Activated CD4-positive, alpha-beta memory T cell treated with anti-CD3 and anti-CD28 coated beads, Interleukin-2, amount 10 ng/mL, durations not matched to agents 7 days and 5 days (primary cell): Measurements from ENCODE around the gene SENP3. TPM values are rescaled to one million over a fixed set of nuclear protein-coding genes. Genes with fewer than 3 reads are reported as not detected.

Experiments
- CTCF ChIA-PET: fragments of 350-600 bp; sonication (Branson Sonifier 250); formaldehyde crosslinking; loops from one replicate; lab custom pipeline; 2021; ENCODE audit warnings: antibody characterized with exemption, inconsistent platforms; lab: Charles Lee
- POLR2A ChIA-PET: fragments of 350-600 bp; sonication (Branson Sonifier 250); formaldehyde crosslinking; loops from one replicate; lab custom pipeline; 2021; ENCODE audit warnings: antibody characterized with exemption; lab: Charles Lee
- DNase-seq: peaks from one replicate; pipeline ENCODE4 v3.0.0-alpha.2; 2020
- H3K27ac Mint-ChIP-seq: one replicate; pipeline ENCODE4 v1.8.0; 2021; ENCODE audit warnings: mild to moderate bottlenecking, mixed read lengths
- H3K27me3 Mint-ChIP-seq: one replicate; pipeline ENCODE4 v1.8.0; 2021; ENCODE audit warnings: mixed read lengths
- H3K36me3 Mint-ChIP-seq: one replicate; pipeline ENCODE4 v1.8.0; 2021; ENCODE audit warnings: low read depth, mixed read lengths
- H3K4me1 Mint-ChIP-seq: one replicate; pipeline ENCODE4 v1.8.0; 2021; ENCODE audit warnings: mixed read lengths
- H3K4me3 Mint-ChIP-seq: one replicate; pipeline ENCODE4 v1.8.0; 2021; ENCODE audit warnings: mild to moderate bottlenecking, mixed read lengths
- H3K9me3 Mint-ChIP-seq: one replicate; pipeline ENCODE4 v1.8.0; 2021; ENCODE audit warnings: mixed read lengths
- total RNA-seq, 2 experiments: library from RNA; stranded (reverse); gene quantifications; one replicate each; pipeline ENCODE4 v1.2.3, GENCODE V29; 2021

The SENP3 gene
- total RNA-seq, 2 experiments from 2014 or later = 37.6 to 39.9 TPM

GRCh38 chr17:7579834-7580603 lies 18.3 kb downstream of the SENP3 start:
- CTCF ChIA-PET = interaction anchor here (1.2 to 2.3 kb wide), 5 partner anchors 9 to 107 kb away, joined by 3 to 11 read pairs (median 5); partner anchors contain the start of genes FXR2, SENP3, SOX15 and TP53
- no peaks in the 10 kb centered on the region for H3K27me3 Mint-ChIP-seq
- H3K36me3 Mint-ChIP-seq = peaks cover 66% of the 10 kb centered on the region
- peak overlapping the region; percentile 68 for H3K4me3 Mint-ChIP-seq
- no peaks in the 10 kb centered on the region for H3K9me3 Mint-ChIP-seq
- H3K27ac Mint-ChIP-seq = peak overlapping the region; percentile 92
- POLR2A ChIA-PET = interaction anchor here (0.7 to 8.7 kb wide), 11 partner anchors 7 to 244 kb away, joined by 3 to 169 read pairs (median 4); partner anchors contain the start of genes ACAP1, POLR2A, SENP3 and SOX15
- DNase-seq = no peak
- peaks cover 86% of the 10 kb centered on the region for H3K4me1 Mint-ChIP-seq

- ChIA-PET POLR2A (interaction anchor here (0.9 to 8.7 kb wide), 6 partner anchors 8 to 105 kb away, joined by 3 to 169 read pairs (median 10); partner anchors contain the start of genes POLR2A, SENP3, SOX15 and TP53), CTCF (interaction anchor here (1.2 to 2.3 kb wide), 5 partner anchors 9 to 106 kb away, joined by 3 to 11 read pairs (median 5); partner anchors contain the start of genes FXR2, SENP3, SOX15 and TP53)
- Mint-ChIP-seq H3K36me3 (peaks cover 62% of the 10 kb centered on the region), H3K9me3 (no peaks in the 10 kb centered on the region), H3K27me3 (no peaks in the 10 kb centered on the region), H3K4me1 (peaks cover 86% of the 10 kb centered on the region), H3K4me3 (peak overlapping the region; percentile 52), H3K27ac (peak overlapping the region; percentile 92)
- DNase-seq = no peak
These were observed 19.2 kb downstream of the SENP3 start for GRCh38 chr17:7580604-7581575.

GRCh38 chr17:7582396-7583252 lies 20.9 kb downstream of the SENP3 start:
- POLR2A ChIA-PET = interaction anchor here (0.9 to 8.7 kb wide), 18 partner anchors 10 to 574 kb away, joined by 3 to 169 read pairs (median 11); partner anchors contain the start of genes ACADVL, ACAP1, DLG4 and FXR2
- Mint-ChIP-seq H3K4me3 (peak overlapping the region; percentile 97), H3K27ac (peak overlapping the region; percentile 99), H3K36me3 (peaks cover 54% of the 10 kb centered on the region), H3K9me3 (no peaks in the 10 kb centered on the region), H3K4me1 (peaks cover 76% of the 10 kb centered on the region), H3K27me3 (no peaks in the 10 kb centered on the region)
- DNase-seq = no peak
- CTCF ChIA-PET = interaction anchor here (2.1 to 4.1 kb wide), 5 partner anchors 8 to 536 kb away, joined by 4 to 29 read pairs (median 14); partner anchors contain the start of genes ALOXE3, SENP3, TMEM102 and TP53

GRCh38 chr17:7583253-7584109 lies 21.8 kb downstream of the SENP3 start, which contains the start of gene MPDU1:
TSS of gene MPDU1 (plus strand) at chr17:7583852. CDS start at chr17:7583863, 11 bp downstream.
- CTCF ChIA-PET = interaction anchor here (1.1 to 4.1 kb wide), 10 partner anchors 9 to 535 kb away, joined by 3 to 29 read pairs (median 7); partner anchors contain the start of genes ALOXE3, SAT2, SENP3 and TMEM102
- peak; percentile 96 for DNase-seq
- H3K36me3 Mint-ChIP-seq = peaks cover 53% of the 10 kb centered on the region
- H3K27me3 Mint-ChIP-seq = no peaks in the 10 kb centered on the region
- no peaks in the 10 kb centered on the region for H3K9me3 Mint-ChIP-seq
- H3K4me3 Mint-ChIP-seq = peak within 1 kb of the TSS; percentile 97
- POLR2A ChIA-PET = interaction anchor here (0.7 to 8.7 kb wide), 37 partner anchors 11 to 664 kb away, joined by 3 to 169 read pairs (median 5); partner anchors contain the start of genes ACADVL, ACAP1, CTC1 and DLG4
- H3K4me1 Mint-ChIP-seq = peaks cover 68% of the 10 kb centered on the region
- H3K27ac Mint-ChIP-seq = peak within 1 kb of the TSS; percentile 99

- H3K27ac Mint-ChIP-seq = no peak overlapping the region
- CTCF ChIA-PET = interaction anchor here (0.9 to 4.1 kb wide), 5 partner anchors 8 to 231 kb away, joined by 4 to 29 read pairs (median 5); partner anchors contain the start of genes SENP3, TP53 and WRAP53
- peaks cover 38% of the 10 kb centered on the region for H3K4me1 Mint-ChIP-seq
- no peaks in the 10 kb centered on the region for H3K27me3 Mint-ChIP-seq
- POLR2A ChIA-PET = interaction anchor here (5.1 to 8.7 kb wide), 2 partner anchors 14 to 100 kb away, joined by 129 to 169 read pairs; partner anchors contain the start of genes TP53 and WRAP53
- no peak overlapping the region for H3K4me3 Mint-ChIP-seq
- peaks cover 39% of the 10 kb centered on the region for H3K36me3 Mint-ChIP-seq
- no peak for DNase-seq
- no peaks in the 10 kb centered on the region for H3K9me3 Mint-ChIP-seq
These were observed 25.1 kb downstream of the SENP3 start for GRCh38 chr17:7586673-7587419.

GRCh38 chr17:7587420-7588151 lies 25.9 kb downstream of the SENP3 start:
- POLR2A ChIA-PET = interaction anchor here (5.1 to 8.7 kb wide), 2 partner anchors 15 to 99 kb away, joined by 129 to 169 read pairs; partner anchors contain the start of genes TP53 and WRAP53
- no peak for DNase-seq
- no peaks in the 10 kb centered on the region for H3K9me3 Mint-ChIP-seq
- no peaks in the 10 kb centered on the region for H3K27me3 Mint-ChIP-seq
- CTCF ChIA-PET = interaction anchor here (0.9 to 1.5 kb wide), 2 partner anchors 156 to 231 kb away, joined by 5 read pairs; no protein-coding TSS in a partner anchor
- H3K4me3 Mint-ChIP-seq = no peak overlapping the region
- H3K27ac Mint-ChIP-seq = peak overlapping the region; percentile 35
- peaks cover 30% of the 10 kb centered on the region for H3K4me1 Mint-ChIP-seq
- H3K36me3 Mint-ChIP-seq = peaks cover 42% of the 10 kb centered on the region

GRCh38 chr17:7588553-7589203 lies 27.0 kb downstream of the SENP3 start:
- Mint-ChIP-seq H3K27ac (no peak overlapping the region), H3K27me3 (no peaks in the 10 kb centered on the region), H3K4me1 (peaks cover 22% of the 10 kb centered on the region), H3K4me3 (no peak overlapping the region), H3K9me3 (no peaks in the 10 kb centered on the region), H3K36me3 (peaks cover 51% of the 10 kb centered on the region)
- DNase-seq = no peak
- ChIA-PET POLR2A (interaction anchor here (1.0 to 2.3 kb wide), 7 partner anchors 9 to 103 kb away, joined by 3 to 17 read pairs (median 3); partner anchors contain the start of genes CD68, TP53 and WRAP53), CTCF (interaction anchor here (0.6 to 2.4 kb wide), 24 partner anchors 8 to 238 kb away, joined by 3 to 24 read pairs (median 4); partner anchors contain the start of genes CHRNB1, FXR2, SENP3 and TMEM256)

GRCh38 chr17:7589204-7589868 lies 27.6 kb downstream of the SENP3 start:
- DNase-seq = peak; percentile 71
- H3K36me3 Mint-ChIP-seq = peaks cover 58% of the 10 kb centered on the region
- H3K9me3 Mint-ChIP-seq = no peaks in the 10 kb centered on the region
- peaks cover 22% of the 10 kb centered on the region for H3K4me1 Mint-ChIP-seq
- peak overlapping the region; percentile 26 for H3K27ac Mint-ChIP-seq
- no peak overlapping the region for H3K4me3 Mint-ChIP-seq
- POLR2A ChIA-PET = interaction anchor here (1.0 to 2.3 kb wide), 8 partner anchors 9 to 104 kb away, joined by 3 to 17 read pairs (median 4); partner anchors contain the start of genes CD68, TP53 and WRAP53
- CTCF ChIA-PET = interaction anchor here (0.6 to 2.4 kb wide), 26 partner anchors 9 to 253 kb away, joined by 3 to 24 read pairs (median 4); partner anchors contain the start of genes ACAP1, CHRNB1, FXR2 and SENP3
- no peaks in the 10 kb centered on the region for H3K27me3 Mint-ChIP-seq
